SU-DHL-6 (cell line): ENCODE measurements around the gene WNT9A.

ENCODE experiments used
- EZH2phosphoT487 ChIP-seq: fragments of 200-600 bp; sonication (generic), shearing (Covaris generic); conservative IDR thresholded peaks from 2 replicates; pipeline ENCODE4 v1.6.1; 2018; ENCODE audit warnings: mild to moderate bottlenecking, antibody characterized with exemption, low read length, moderate library complexity, mixed read lengths
- TF ChIP-seq, protein P1 (sequence below): fragments of 200-600 bp; sonication (generic); IDR thresholded peaks from one replicate; pipeline ENCODE4 v1.5.1; 2017; ENCODE audit warnings: antibody characterized with exemption, mild to moderate bottlenecking, low read length, moderate library complexity; ENCODE audit not compliant: insufficient read depth, poor library complexity, severe bottlenecking

GRCh38 chr1:227918083-227918700 lies 29.5 kb downstream of the WNT9A start:
- TF ChIP-seq, protein P1, sequence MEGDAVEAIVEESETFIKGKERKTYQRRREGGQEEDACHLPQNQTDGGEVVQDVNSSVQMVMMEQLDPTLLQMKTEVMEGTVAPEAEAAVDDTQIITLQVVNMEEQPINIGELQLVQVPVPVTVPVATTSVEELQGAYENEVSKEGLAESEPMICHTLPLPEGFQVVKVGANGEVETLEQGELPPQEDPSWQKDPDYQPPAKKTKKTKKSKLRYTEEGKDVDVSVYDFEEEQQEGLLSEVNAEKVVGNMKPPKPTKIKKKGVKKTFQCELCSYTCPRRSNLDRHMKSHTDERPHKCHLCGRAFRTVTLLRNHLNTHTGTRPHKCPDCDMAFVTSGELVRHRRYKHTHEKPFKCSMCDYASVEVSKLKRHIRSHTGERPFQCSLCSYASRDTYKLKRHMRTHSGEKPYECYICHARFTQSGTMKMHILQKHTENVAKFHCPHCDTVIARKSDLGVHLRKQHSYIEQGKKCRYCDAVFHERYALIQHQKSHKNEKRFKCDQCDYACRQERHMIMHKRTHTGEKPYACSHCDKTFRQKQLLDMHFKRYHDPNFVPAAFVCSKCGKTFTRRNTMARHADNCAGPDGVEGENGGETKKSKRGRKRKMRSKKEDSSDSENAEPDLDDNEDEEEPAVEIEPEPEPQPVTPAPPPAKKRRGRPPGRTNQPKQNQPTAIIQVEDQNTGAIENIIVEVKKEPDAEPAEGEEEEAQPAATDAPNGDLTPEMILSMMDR: no peak
- TF ChIP-seq EZH2phosphoT487: no peak
